CD4-positive, alpha-beta memory T cell (primary cell): ENCODE results near the gene KIAA0232. TPM values are rescaled to one million over a fixed set of nuclear protein-coding genes. Genes with fewer than 3 reads are reported as not detected.
A peak's percentile ranks its signal among the peaks of the same experiment; 100 is the strongest.

Experiments
- CTCF ChIA-PET: fragments of 350-600 bp; sonication (Branson Sonifier 250); formaldehyde crosslinking; loops from one replicate; lab custom pipeline; 2021; ENCODE audit warnings: inconsistent platforms; ENCODE audit not compliant: partially characterized antibody; lab: Charles Lee
- POLR2A ChIA-PET: fragments of 350-600 bp; sonication (Branson Sonifier 250); formaldehyde crosslinking; loops from one replicate; lab custom pipeline; 2021; ENCODE audit not compliant: partially characterized antibody; lab: Charles Lee
- DNase-seq, 5 donors: peaks; one replicate each; pipeline versions ENCODE4 v3.0.0 to v3.0.0-alpha.2; 2020 to 2022; ENCODE audit warnings: mixed read lengths in 1 of 5
- H3K27ac ChIP-seq: one replicate; pipeline ENCODE4 v1.7.0; 2013; ENCODE audit warnings: low read depth, low read length
- H3K27me3 ChIP-seq: 2 replicates; pipeline ENCODE4 v1.7.0; 2013; ENCODE audit warnings: mild to moderate bottlenecking, low read length, moderate library complexity; ENCODE audit not compliant: insufficient read depth
- H3K36me3 ChIP-seq: 2 replicates; pipeline ENCODE4 v1.7.0; 2013; ENCODE audit warnings: mild to moderate bottlenecking, low read length, moderate library complexity; ENCODE audit not compliant: insufficient read depth
- H3K4me1 ChIP-seq: 2 replicates; pipeline ENCODE4 v1.7.0; 2013; ENCODE audit warnings: mild to moderate bottlenecking, low read length, moderate library complexity; ENCODE audit not compliant: insufficient read depth
- H3K4me3 ChIP-seq, 2 donors: one replicate each; pipeline ENCODE4 v1.7.0; 2013; ENCODE audit warnings: low read length in 2 of 2, mild to moderate bottlenecking in 1 of 2
- H3K9me3 ChIP-seq, 2 donors: one replicate each; pipeline ENCODE4 v1.7.0; 2013; ENCODE audit warnings: low read length in 2 of 2, control low read depth in 1 of 2; ENCODE audit not compliant: control insufficient read depth in 1 of 2
- H3K27ac Mint-ChIP-seq, 7 donors: one replicate each; pipeline ENCODE4 v1.8.0; 2020 to 2021; ENCODE audit warnings: mixed read lengths in 7 of 7, mild to moderate bottlenecking in 6 of 7, inconsistent platforms in 3 of 7, moderate library complexity in 3 of 7
- H3K27me3 Mint-ChIP-seq, 2 donors: one replicate each; pipeline ENCODE4 v1.8.0; 2020 to 2021; ENCODE audit warnings: mixed read lengths in 2 of 2
- H3K36me3 Mint-ChIP-seq, 2 donors: one replicate each; pipeline ENCODE4 v1.8.0; 2020 to 2021; ENCODE audit warnings: mixed read lengths in 2 of 2, inconsistent platforms in 1 of 2, mild to moderate bottlenecking in 1 of 2
- H3K4me1 Mint-ChIP-seq, 4 donors: one replicate each; pipeline ENCODE4 v1.8.0; 2020 to 2021; ENCODE audit warnings: mixed read lengths in 4 of 4, mild to moderate bottlenecking in 1 of 4
- H3K4me3 Mint-ChIP-seq, 8 donors: one replicate each; pipeline ENCODE4 v1.8.0; 2020 to 2021; ENCODE audit warnings: mixed read lengths in 8 of 8, mild to moderate bottlenecking in 7 of 8, moderate library complexity in 6 of 8, inconsistent platforms in 3 of 8
- H3K9me3 Mint-ChIP-seq, 8 donors: one replicate each; pipeline ENCODE4 v1.8.0; 2020 to 2021; ENCODE audit warnings: mixed read lengths in 8 of 8, mild to moderate bottlenecking in 5 of 8, inconsistent platforms in 3 of 8, moderate library complexity in 1 of 8
- intact Hi-C: fragments of 100-400 bp; cut with micrococcal nuclease; formaldehyde crosslinking; loops from one replicate; pipeline ENCODE4 v1.15.1; 2023
- polyA plus RNA-seq, 2 donors: library from polyadenylated mRNA; unstranded; fragments of 300-500 nt; fragmentation: Illumina TruSeq; gene quantifications; one replicate each; pipeline ENCODE4 v1.2.3, GENCODE V29; 2021
- total RNA-seq, 2 experiments: library from RNA; stranded (reverse); gene quantifications; one replicate each; pipeline ENCODE4 v1.2.3, GENCODE V29; 2021

The KIAA0232 gene
- total and polyA plus RNA-seq, 4 experiments from 2014 or later: 6.8 to 24.0 (median 16.0) TPM

GRCh38 chr4:6852582-6852981 lies 70.1 kb downstream of the KIAA0232 start:
- ChIA-PET POLR2A (no interaction called here), CTCF (interaction anchor here (0.7 to 3.8 kb wide), 3 partner anchors 14 to 250 kb away, joined by 3 to 14 read pairs (median 4); no protein-coding TSS in a partner anchor)
- peaks cover 36 to 45% of the 10 kb centered on the region in 2 donors for H3K36me3 Mint-ChIP-seq
- H3K9me3 Mint-ChIP-seq: peaks cover 0 to 11% (median 0%) of the 10 kb centered on the region in 8 donors
- no peak overlapping the region for H3K4me3 ChIP-seq
- H3K27me3 Mint-ChIP-seq: no peaks in the 10 kb centered on the region
- H3K4me1 ChIP-seq: peaks cover 25% of the 10 kb centered on the region
- H3K4me3 Mint-ChIP-seq: no peak overlapping the region
- H3K27me3 ChIP-seq: no peaks in the 10 kb centered on the region
- peaks cover 15 to 48% (median 29%) of the 10 kb centered on the region in 4 donors for H3K4me1 Mint-ChIP-seq
- peak overlapping the region in 3 of 7 donors; percentile 2 to 59 (median 43) for H3K27ac Mint-ChIP-seq
- intact Hi-C loops: no loop called here
- peaks cover 5% of the 10 kb centered on the region for H3K36me3 ChIP-seq
- H3K27ac ChIP-seq: no peak overlapping the region
- no peak for DNase-seq
- no peaks in the 10 kb centered on the region for H3K9me3 ChIP-seq

DNA sequence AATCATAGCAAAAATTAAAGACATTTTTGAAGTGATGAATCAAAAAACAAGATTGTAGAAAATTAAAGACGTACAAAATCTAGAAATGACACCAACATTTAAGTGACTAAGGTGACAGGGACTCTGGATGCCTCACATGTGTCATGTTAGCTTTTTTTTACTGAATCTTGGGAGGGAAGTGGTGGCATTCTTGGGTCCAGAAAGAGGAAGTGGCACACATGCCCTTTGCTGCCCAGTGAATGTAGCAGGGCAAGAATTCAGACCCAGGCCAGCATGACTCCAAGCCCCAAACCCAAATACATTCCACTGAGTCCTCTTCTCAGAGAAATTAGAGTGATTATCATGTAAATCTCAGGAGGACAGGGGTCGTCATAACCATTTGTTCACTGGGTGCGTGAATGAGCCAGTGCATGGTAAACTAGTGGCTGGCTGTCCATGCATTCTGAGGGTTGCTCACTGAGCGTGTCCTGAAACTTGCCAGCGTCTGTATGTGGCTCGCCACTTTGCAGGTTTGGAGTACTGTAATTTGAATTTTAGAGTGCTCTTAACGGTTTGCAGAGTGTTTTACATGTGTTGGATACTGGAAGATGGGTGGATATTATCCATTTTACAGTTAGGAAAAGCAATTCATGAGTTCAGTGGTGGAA lies 71.7 kb downstream of the KIAA0232 start:
- no peak overlapping the region for H3K4me3 ChIP-seq
- Mint-ChIP-seq H3K36me3 (peaks cover 37% of the 10 kb centered on the region in 2 donors), H3K9me3 (peaks cover 0 to 11% (median 0%) of the 10 kb centered on the region in 8 donors), H3K27ac (peak overlapping the region in 5 of 7 donors; percentile 7 to 60 (median 12)), H3K4me3 (peak overlapping the region in 1 of 8 donors; percentile 26), H3K4me1 (peaks cover 15 to 45% (median 26%) of the 10 kb centered on the region in 4 donors), H3K27me3 (no peaks in the 10 kb centered on the region)
- no peak overlapping the region for H3K27ac ChIP-seq
- H3K9me3 ChIP-seq: no peaks in the 10 kb centered on the region
- intact Hi-C loops: no loop called here
- H3K4me1 ChIP-seq: peaks cover 25% of the 10 kb centered on the region
- ChIA-PET CTCF (interaction anchor here (1.3 to 3.8 kb wide), 2 partner anchors 19 to 20 kb away, joined by 5 to 14 read pairs; no protein-coding TSS in a partner anchor), POLR2A (interaction anchor here (0.8 kb wide), 1 partner anchor 179 kb away, joined by 3 read pairs; no protein-coding TSS in a partner anchor)
- peaks cover 13% of the 10 kb centered on the region for H3K36me3 ChIP-seq
- no peak for DNase-seq
- no peaks in the 10 kb centered on the region for H3K27me3 ChIP-seq

DNA sequence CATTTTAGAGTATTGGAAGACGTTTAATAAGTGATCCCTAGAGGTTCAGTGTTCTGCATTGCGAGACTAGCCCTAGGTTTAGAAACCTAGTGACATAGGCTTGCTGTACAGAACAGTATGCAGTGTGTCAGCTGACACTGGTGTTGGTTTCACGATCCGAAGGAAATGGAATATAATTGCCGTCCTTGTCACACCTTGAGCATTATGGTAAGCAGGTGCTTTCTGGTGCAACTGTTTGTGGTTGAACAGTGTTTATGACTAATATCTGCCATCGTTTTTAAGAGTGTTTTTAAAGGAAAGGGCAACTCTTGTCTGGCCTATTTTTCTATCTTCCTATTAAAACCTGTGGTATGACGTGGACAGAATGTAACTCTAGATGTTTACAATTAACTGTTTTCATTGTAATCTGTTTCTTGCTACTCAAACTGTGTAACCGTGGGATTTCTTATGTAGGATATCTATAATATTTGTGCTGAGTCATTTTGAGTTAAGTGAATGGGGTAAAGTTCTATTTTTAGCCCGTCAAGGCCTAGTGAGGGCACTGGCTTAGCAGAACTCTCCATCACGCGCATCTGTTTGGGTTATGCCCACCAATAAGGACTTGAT lies 73.3 kb downstream of the KIAA0232 start:
- H3K4me3 ChIP-seq: no peak overlapping the region
- H3K27me3 Mint-ChIP-seq: no peaks in the 10 kb centered on the region
- ChIA-PET POLR2A (interaction anchor here (0.9 kb wide), 1 partner anchor 82 kb away, joined by 4 read pairs; no protein-coding TSS in a partner anchor), CTCF (interaction anchor here (0.7 to 1.3 kb wide), 2 partner anchors 18 to 139 kb away, joined by 3 to 5 read pairs; no protein-coding TSS in a partner anchor)
- H3K27me3 ChIP-seq: no peaks in the 10 kb centered on the region
- H3K36me3 Mint-ChIP-seq: peaks cover 31 to 43% of the 10 kb centered on the region in 2 donors
- peaks cover 15 to 45% (median 26%) of the 10 kb centered on the region in 4 donors for H3K4me1 Mint-ChIP-seq
- peaks cover 19% of the 10 kb centered on the region for H3K36me3 ChIP-seq
- intact Hi-C loops: loop anchor here (2.0 kb wide), 1 partner anchor 73 kb away; the partner anchor contains the start of gene KIAA0232
- no peak overlapping the region for H3K27ac ChIP-seq
- H3K4me3 Mint-ChIP-seq: peak overlapping the region in 5 of 8 donors; percentile 1 to 30 (median 9)
- DNase-seq: peak; percentile 38 to 84 (median 52)
- H3K27ac Mint-ChIP-seq: peak overlapping the region; percentile 19 to 86 (median 71)
- H3K4me1 ChIP-seq: peaks cover 25% of the 10 kb centered on the region
- no peaks in the 10 kb centered on the region for H3K9me3 ChIP-seq
- H3K9me3 Mint-ChIP-seq: peaks cover 0 to 11% (median 0%) of the 10 kb centered on the region in 8 donors

- no peaks in the 10 kb centered on the region for H3K27me3 ChIP-seq
- H3K4me1 ChIP-seq: peaks cover 25% of the 10 kb centered on the region
- CTCF ChIA-PET: interaction anchor here (0.7 to 1.6 kb wide), 2 partner anchors 17 to 140 kb away, joined by 3 to 12 read pairs; no protein-coding TSS in a partner anchor
- intact Hi-C loops: loop anchor here (2.0 kb wide), 1 partner anchor 74 kb away; the partner anchor contains the start of gene KIAA0232
- H3K27me3 Mint-ChIP-seq: no peaks in the 10 kb centered on the region
- POLR2A ChIA-PET: interaction anchor here (0.9 to 1.5 kb wide), 2 partner anchors 9 to 182 kb away, joined by 4 to 5 read pairs; no protein-coding TSS in a partner anchor
- H3K36me3 Mint-ChIP-seq: peaks cover 31 to 43% of the 10 kb centered on the region in 2 donors
- peak overlapping the region in 2 of 8 donors; percentile 1 to 25 for H3K4me3 Mint-ChIP-seq
- no peaks in the 10 kb centered on the region for H3K9me3 ChIP-seq
- H3K36me3 ChIP-seq: peaks cover 23% of the 10 kb centered on the region
- no peak overlapping the region for H3K27ac ChIP-seq
- peaks cover 15 to 45% (median 26%) of the 10 kb centered on the region in 4 donors for H3K4me1 Mint-ChIP-seq
- H3K27ac Mint-ChIP-seq: peak overlapping the region; percentile 35 to 86 (median 70)
- no peak for DNase-seq
- no peak overlapping the region for H3K4me3 ChIP-seq
- peaks cover 0 to 11% (median 0%) of the 10 kb centered on the region in 8 donors for H3K9me3 Mint-ChIP-seq
Measured at GRCh38 chr4:6856391-6856790, 73.9 kb downstream of the KIAA0232 start.

DNA sequence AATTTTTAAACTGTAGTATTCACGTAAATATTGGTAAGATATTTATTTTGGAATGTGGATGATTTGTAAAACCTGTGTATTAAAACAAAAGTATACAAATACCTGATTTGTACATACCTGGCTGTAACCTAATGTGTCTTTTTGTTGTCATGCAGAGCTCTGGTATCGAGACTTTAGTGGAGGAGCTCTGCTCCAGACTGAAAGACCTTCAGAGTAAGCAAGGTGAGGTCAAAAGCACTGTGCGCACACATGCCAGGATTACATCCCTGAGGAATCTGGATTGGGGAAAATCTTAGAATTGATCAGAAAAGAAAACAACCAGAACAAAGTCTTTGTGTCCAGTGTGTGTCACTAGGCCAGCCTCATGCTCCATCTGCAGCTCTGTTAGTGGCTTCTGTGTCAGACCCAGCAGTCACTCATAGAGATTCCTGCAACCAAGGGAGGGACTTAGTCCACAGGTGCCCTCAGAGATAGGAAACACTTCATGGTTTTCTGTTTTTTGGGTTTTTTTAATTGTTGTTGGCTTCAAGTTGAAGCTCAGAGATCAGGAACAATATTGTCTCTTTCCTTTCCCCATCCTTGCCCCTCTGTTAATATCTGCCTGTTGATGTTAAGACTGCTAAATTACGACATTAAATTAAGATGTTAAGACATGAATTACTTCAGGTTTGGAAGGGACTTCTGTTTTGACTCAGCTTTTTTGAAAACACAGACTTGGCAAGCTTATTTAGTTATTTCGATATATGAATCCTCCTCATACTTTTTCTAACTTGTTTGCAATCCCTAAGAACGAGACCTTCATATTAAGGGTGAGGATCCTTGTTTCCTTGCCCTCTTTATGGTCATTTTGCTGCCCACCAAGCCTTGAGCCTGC lies 74.7 kb downstream of the KIAA0232 start:
- H3K4me3 Mint-ChIP-seq: no peak overlapping the region
- Histone ChIP-seq H3K4me3 (no peak overlapping the region), H3K9me3 (no peaks in the 10 kb centered on the region), H3K4me1 (peaks cover 25% of the 10 kb centered on the region), H3K36me3 (peaks cover 32% of the 10 kb centered on the region), H3K27me3 (no peaks in the 10 kb centered on the region), H3K27ac (no peak overlapping the region)
- ChIA-PET CTCF (interaction anchor here (0.6 to 1.6 kb wide), 2 partner anchors 10 to 16 kb away, joined by 3 to 12 read pairs; no protein-coding TSS in a partner anchor), POLR2A (interaction anchor here (0.8 to 1.5 kb wide), 3 partner anchors 10 to 182 kb away, joined by 3 to 5 read pairs (median 4); no protein-coding TSS in a partner anchor)
- no peaks in the 10 kb centered on the region for H3K27me3 Mint-ChIP-seq
- H3K4me1 Mint-ChIP-seq: peaks cover 15 to 45% (median 26%) of the 10 kb centered on the region in 4 donors
- peak overlapping the region in 3 of 7 donors; percentile 27 to 78 (median 65) for H3K27ac Mint-ChIP-seq
- DNase-seq: no peak
- intact Hi-C loops: loop anchor here (2.0 kb wide), 1 partner anchor 74 kb away; the partner anchor contains the start of gene KIAA0232
- peaks cover 30 to 50% of the 10 kb centered on the region in 2 donors for H3K36me3 Mint-ChIP-seq
- H3K9me3 Mint-ChIP-seq: peaks cover 0 to 5% (median 0%) of the 10 kb centered on the region in 8 donors

GRCh38 chr4:6858997-6859396 lies 76.5 kb downstream of the KIAA0232 start:
- no peaks in the 10 kb centered on the region for H3K9me3 Mint-ChIP-seq
- H3K4me1 ChIP-seq: peaks cover 20% of the 10 kb centered on the region
- H3K27ac Mint-ChIP-seq: no peak overlapping the region
- no peaks in the 10 kb centered on the region for H3K27me3 Mint-ChIP-seq
- no peak overlapping the region for H3K4me3 Mint-ChIP-seq
- no peaks in the 10 kb centered on the region for H3K9me3 ChIP-seq
- peaks cover 45% of the 10 kb centered on the region for H3K36me3 ChIP-seq
- DNase-seq: no peak
- ChIA-PET POLR2A (no interaction called here), CTCF (interaction anchor here (0.7 to 2.0 kb wide), 3 partner anchors 15 to 265 kb away, joined by 3 to 18 read pairs (median 3); no protein-coding TSS in a partner anchor)
- H3K27me3 ChIP-seq: no peaks in the 10 kb centered on the region
- intact Hi-C loops: no loop called here
- no peak overlapping the region for H3K27ac ChIP-seq
- H3K4me3 ChIP-seq: no peak overlapping the region
- H3K36me3 Mint-ChIP-seq: peaks cover 38 to 61% of the 10 kb centered on the region in 2 donors
- H3K4me1 Mint-ChIP-seq: peaks cover 12 to 29% (median 17%) of the 10 kb centered on the region in 4 donors
